Cerebellar cortex (tissue), 1 donor: Measurements from ENCODE around the gene CDIP1.
"Not testable (repeated sequence)": the region's sequence is repeated elsewhere in the genome, so short reads cannot be mapped to it uniquely, and the experiment has no call there.

Experiments
- DNase-seq: peaks from one replicate; pipeline ENCODE4 v3.0.0-alpha.2; 2015; ENCODE audit warnings: low spot score

Gene CDIP1

GRCh38 chr16:4538350-4539235 is at the start of gene CDIP1:
CDIP1 (minus strand) TSS chr16:4538773; CDS start chr16:4514130, 24,643 bp downstream.
- DNase-seq: peak; percentile 94

GRCh38 chr16:4586291-4586690 is 47.7 kb upstream of the CDIP1 start:
- DNase-seq: no peak

GRCh38 chr16:4583906-4584305 is 45.3 kb upstream of the CDIP1 start:
- no peak for DNase-seq

- DNase-seq: no peak
These were observed 41.7 kb upstream of the CDIP1 start for GRCh38 chr16:4580250-4580649.

GRCh38 chr16:4578961-4579530 is 40.5 kb upstream of the CDIP1 start:
- DNase-seq: no peak

- no peak for DNase-seq
These were observed 37.4 kb upstream of the CDIP1 start for GRCh38 chr16:4576008-4576407.

GRCh38 chr16:4574919-4575705 is 36.5 kb upstream of the CDIP1 start:
- no peak for DNase-seq

GRCh38 chr16:4573926-4574325 is 35.4 kb upstream of the CDIP1 start:
- not testable (repeated sequence) for DNase-seq

GRCh38 chr16:4572715-4573114 is 34.1 kb upstream of the CDIP1 start:
- DNase-seq: no peak

GRCh38 chr16:4570688-4571321 is 32.2 kb upstream of the CDIP1 start:
- DNase-seq: no peak

- DNase-seq: no peak
These were observed 31.5 kb upstream of the CDIP1 start for GRCh38 chr16:4570086-4570485.

- no peak for DNase-seq
These were observed 27.6 kb upstream of the CDIP1 start for GRCh38 chr16:4566144-4566543.

GRCh38 chr16:4564661-4565267 is 26.2 kb upstream of the CDIP1 start:
- no peak for DNase-seq

GRCh38 chr16:4561596-4561995 is 23.0 kb upstream of the CDIP1 start:
- DNase-seq: no peak

- no peak for DNase-seq
These were observed 19.4 kb upstream of the CDIP1 start for GRCh38 chr16:4557973-4558372.

GRCh38 chr16:4556580-4556979 is 18.0 kb upstream of the CDIP1 start:
- no peak for DNase-seq

- no peak for DNase-seq
These were observed 17.5 kb upstream of the CDIP1 start, which contains the start of gene C16orf96 for GRCh38 chr16:4556112-4556511. C16orf96 (plus strand) TSS chr16:4556340; CDS start chr16:4556490, 150 bp downstream.

- no peak for DNase-seq
These were observed 14.0 kb upstream of the CDIP1 start for GRCh38 chr16:4552541-4552940.

GRCh38 chr16:4550591-4550990 is 12.0 kb upstream of the CDIP1 start:
- no peak for DNase-seq

GRCh38 chr16:4548124-4548523 is 9.6 kb upstream of the CDIP1 start:
- DNase-seq: no peak

- DNase-seq: peak; percentile 84
These were observed 5.9 kb upstream of the CDIP1 start for GRCh38 chr16:4544473-4544872.
